ENCODE data around the gene YIPF4. TPM values are rescaled to one million over a fixed set of nuclear protein-coding genes. Genes with fewer than 3 reads are reported as not detected.
"Not testable (repeated sequence)": the region's sequence is repeated elsewhere in the genome, so short reads cannot be mapped to it uniquely, and the experiment has no call there.

YIPF4 gene
- total RNA-seq, 6 experiments from 2014 or later, result 49.6 to 65.5 (median 55.2) TPM

DNA sequence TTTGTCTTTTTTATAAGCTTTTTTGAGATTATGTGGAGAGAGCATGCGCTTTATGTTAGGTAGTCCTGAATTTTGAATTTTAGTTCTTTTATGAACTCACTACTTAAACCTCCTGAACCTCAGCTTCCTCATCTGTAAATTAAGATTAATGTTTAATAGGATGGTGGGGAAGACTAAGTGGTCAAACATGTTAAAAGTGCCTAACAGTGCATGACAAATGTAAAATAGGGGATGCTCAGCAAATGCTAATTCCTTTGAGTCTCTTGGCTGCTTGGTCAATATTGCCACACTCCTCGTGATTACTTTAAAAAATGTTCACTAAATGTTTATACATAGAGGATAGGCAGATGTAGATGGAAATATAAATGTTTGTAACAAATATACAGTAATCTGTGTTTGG lies 85.9 kb downstream of the YIPF4 start:
- Mint-ChIP-seq H3K27ac (no peak overlapping the region), H3K4me3 (no peak overlapping the region), H3K36me3 (ENCODE audit: low read depth) (peaks cover 15% of the 10 kb centered on the region), H3K4me1 (ENCODE audit: low read depth) (peaks cover 69% of the 10 kb centered on the region), H3K27me3 (ENCODE audit: insufficient read depth) (no peaks in the 10 kb centered on the region), H3K9me3 (no peaks in the 10 kb centered on the region)
- no peak for TF ChIP-seq CTCF (IDR thresholded peaks at IDR 0.05)
- no peak for DNase-seq

DNA sequence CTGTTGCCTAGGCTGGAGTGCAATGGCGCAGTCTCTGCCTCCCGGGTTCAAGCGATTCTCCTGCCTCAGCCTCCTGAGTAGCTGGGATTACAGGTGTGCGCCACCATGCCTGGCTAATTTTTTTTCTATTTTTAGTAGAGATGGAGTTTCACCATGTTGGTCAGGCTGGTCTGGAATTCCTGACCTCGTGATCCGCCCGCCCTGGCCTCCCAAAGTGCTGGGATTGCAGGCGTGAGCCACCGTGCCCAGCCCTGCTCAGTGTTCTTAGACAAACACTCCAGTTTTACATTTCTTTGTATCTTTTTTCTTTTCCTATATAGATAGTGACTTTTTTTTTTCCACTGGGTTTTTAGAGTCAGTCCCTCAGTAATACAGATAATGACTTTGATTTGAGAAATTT lies 86.6 kb downstream of the YIPF4 start:
- not testable (repeated sequence) for H3K4me3 Mint-ChIP-seq; H3K27ac Mint-ChIP-seq; H3K36me3 Mint-ChIP-seq (ENCODE audit: low read depth); H3K9me3 Mint-ChIP-seq; DNase-seq; H3K27me3 Mint-ChIP-seq (ENCODE audit: insufficient read depth)
- peaks cover 68% of the 10 kb centered on the region for H3K4me1 Mint-ChIP-seq (ENCODE audit: low read depth)

- peaks cover 54% of the 10 kb centered on the region for H3K4me1 Mint-ChIP-seq (ENCODE audit: low read depth)
- DNase-seq; H3K4me3 Mint-ChIP-seq; H3K9me3 Mint-ChIP-seq; H3K27ac Mint-ChIP-seq; H3K36me3 Mint-ChIP-seq (ENCODE audit: low read depth); H3K27me3 Mint-ChIP-seq (ENCODE audit: insufficient read depth): not testable (repeated sequence)
Measured at GRCh38 chr2:32365679-32366078, 88.0 kb downstream of the YIPF4 start.

Other genes starting within 250 kb of the YIPF4 start
- 10 to 100 TPM; 65.0 to 77.0 (median 66.6) TPM for gene DPY30, start 238.1 kb upstream of the YIPF4 start, total RNA-seq (2021; fragmentation: NEBNext Ultra II Directional; extraction: Animal tissue kit (Norgen Biotek cat#: 25700))
- 10 to 100 TPM; 11.6 to 13.6 (median 13.3) TPM for gene SPAST, start 214.3 kb upstream of the YIPF4 start, total RNA-seq (2021; fragmentation: NEBNext Ultra II Directional; extraction: Animal tissue kit (Norgen Biotek cat#: 25700))
- gene SLC30A6, start 112.0 kb upstream of the YIPF4 start, total RNA-seq (2021; fragmentation: NEBNext Ultra II Directional; extraction: Animal tissue kit (Norgen Biotek cat#: 25700)), result 10 to 100 TPM; 23.9 to 34.7 (median 30.1) TPM
- not detected for gene NLRC4, start 13.0 kb upstream of the YIPF4 start, total RNA-seq (2021; fragmentation: NEBNext Ultra II Directional; extraction: Animal tissue kit (Norgen Biotek cat#: 25700))
- gene BIRC6, start 79.1 kb downstream of the YIPF4 start, total RNA-seq (2021; fragmentation: NEBNext Ultra II Directional; extraction: Animal tissue kit (Norgen Biotek cat#: 25700)), result 10 to 100 TPM; 54.1 to 72.2 (median 57.7) TPM

Measured in HFFc6 (cell line).